OCI-LY7 (cell line): ENCODE measurements around the gene PRKN.

Source experiments
- CTCF ChIP-seq: fragments of 200-600 bp; sonication (generic); conservative IDR thresholded peaks from 2 replicates; pipeline ENCODE4 v1.5.1; 2014; ENCODE audit warnings: mild to moderate bottlenecking, antibody characterized with exemption, low read length, moderate library complexity, mixed read lengths
- EZH2phosphoT487 ChIP-seq: fragments of 200-600 bp; sonication (generic); IDR thresholded peaks from 2 replicates; pipeline ENCODE4 v1.6.1; 2018; ENCODE audit warnings: low read depth, borderline replicate concordance, mild to moderate bottlenecking, mixed run types, antibody characterized with exemption, low read length, moderate library complexity, mixed read lengths

- TF ChIP-seq CTCF (no peak), EZH2phosphoT487 (no peak)
Measured at GRCh38 chr6:161383951-161384350, 1343.6 kb downstream of the PRKN start.
